ENCODE measurements around the gene TMPRSS7. TPM values are rescaled to one million over a fixed set of nuclear protein-coding genes. Genes with fewer than 3 reads are reported as not detected.

Gene TMPRSS7
- total RNA-seq, 1 donor from 2014 or later: not detected

- no peak for DNase-seq
Measured at GRCh38 chr3:112129925-112130637, 95.5 kb downstream of the TMPRSS7 start.

DNA sequence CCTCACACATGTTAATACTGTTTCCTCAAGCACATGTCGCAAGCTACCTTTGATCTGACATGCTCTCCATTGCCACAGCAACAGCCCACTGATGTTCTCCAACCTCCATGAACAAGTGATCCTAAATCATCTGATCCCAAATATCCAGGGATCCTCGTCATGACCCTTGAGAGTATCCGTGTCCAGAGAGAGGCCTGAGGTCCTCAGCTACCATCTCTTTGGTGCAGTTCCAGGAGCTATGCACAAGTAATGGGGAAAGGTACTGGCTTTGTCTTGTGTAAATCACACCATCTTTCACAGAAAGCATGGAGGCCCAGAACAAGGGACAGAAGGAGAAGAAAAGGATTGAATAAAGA lies 96.1 kb downstream of the TMPRSS7 start:
- DNase-seq: no peak

Other genes with a start within 250 kb of the TMPRSS7 start
- 73.8 and 89.9 TPM in 2 replicates for gene PHLDB2, start 175.5 kb upstream of the TMPRSS7 start, total RNA-seq
- 26.2 and 45.9 TPM in 2 replicates for gene ABHD10, start 55.7 kb upstream of the TMPRSS7 start, total RNA-seq
- gene TAGLN3, start 35.8 kb upstream of the TMPRSS7 start, total RNA-seq: 0.19 and 0.85 TPM in 2 replicates
- gene C3orf52, start 51.7 kb downstream of the TMPRSS7 start, total RNA-seq: 6.7 and 7.7 TPM in 2 replicates
- not detected in 2 replicates for gene GCSAM, start 98.5 kb downstream of the TMPRSS7 start, total RNA-seq

Measured in dermis blood vessel endothelial cell (primary cell).